ENCODE measurements around the gene SEC14L5.

The SEC14L5 gene

DNA sequence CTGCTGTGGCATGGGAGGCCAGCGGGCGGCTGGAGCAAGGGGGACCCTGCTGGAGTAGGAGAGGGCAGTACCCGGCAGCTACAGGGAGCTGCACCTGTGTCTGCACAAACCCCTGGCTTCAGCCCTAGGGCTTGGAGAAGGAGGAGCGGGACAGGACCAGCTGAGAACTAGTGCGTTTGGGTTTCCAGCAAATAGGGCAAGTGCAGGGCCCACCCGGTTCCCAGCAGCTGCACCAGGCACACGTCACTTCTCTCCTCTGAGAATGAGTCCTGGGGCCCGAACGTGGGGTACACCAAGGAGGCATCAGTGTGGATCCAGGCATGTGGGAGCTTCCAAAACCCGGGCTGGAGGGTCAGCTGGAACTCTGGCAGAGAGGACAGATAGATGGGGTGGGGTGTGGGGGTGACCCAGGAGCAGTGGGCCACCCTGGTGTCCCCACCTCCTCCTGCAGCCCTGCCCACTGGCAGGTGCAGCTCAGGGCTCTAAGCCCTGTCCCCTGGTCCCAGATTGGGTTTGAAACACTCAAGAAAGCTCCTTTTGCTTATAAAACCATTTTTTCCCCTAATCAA lies 102.0 kb downstream of the SEC14L5 start:
- Histone ChIP-seq H3K27ac (no peak overlapping the region), H3K27me3 (ENCODE audit: insufficient read depth, low read depth) (no peaks in the 10 kb centered on the region; the same call in 1 of the 2 replicates), H3K4me1 (ENCODE audit: low read depth, poor library complexity, severe bottlenecking) (no peaks in the 10 kb centered on the region), H3K4me2 (no peak overlapping the region), H3K79me2 (ENCODE audit: insufficient read depth, low read depth) (no peaks in the 10 kb centered on the region), H3K4me3 (IDR thresholded peaks at IDR 0.05; ENCODE audit: insufficient read depth, low read depth, low read length) (no peak overlapping the region), H2AFZ (ENCODE audit: low read depth) (no peak overlapping the region), H3K36me3 (ENCODE audit: insufficient read depth) (no peaks in the 10 kb centered on the region), H4K20me1 (ENCODE audit: insufficient read depth) (no peaks in the 10 kb centered on the region), H3K9ac (no peak overlapping the region)
- TF ChIP-seq, protein P1, sequence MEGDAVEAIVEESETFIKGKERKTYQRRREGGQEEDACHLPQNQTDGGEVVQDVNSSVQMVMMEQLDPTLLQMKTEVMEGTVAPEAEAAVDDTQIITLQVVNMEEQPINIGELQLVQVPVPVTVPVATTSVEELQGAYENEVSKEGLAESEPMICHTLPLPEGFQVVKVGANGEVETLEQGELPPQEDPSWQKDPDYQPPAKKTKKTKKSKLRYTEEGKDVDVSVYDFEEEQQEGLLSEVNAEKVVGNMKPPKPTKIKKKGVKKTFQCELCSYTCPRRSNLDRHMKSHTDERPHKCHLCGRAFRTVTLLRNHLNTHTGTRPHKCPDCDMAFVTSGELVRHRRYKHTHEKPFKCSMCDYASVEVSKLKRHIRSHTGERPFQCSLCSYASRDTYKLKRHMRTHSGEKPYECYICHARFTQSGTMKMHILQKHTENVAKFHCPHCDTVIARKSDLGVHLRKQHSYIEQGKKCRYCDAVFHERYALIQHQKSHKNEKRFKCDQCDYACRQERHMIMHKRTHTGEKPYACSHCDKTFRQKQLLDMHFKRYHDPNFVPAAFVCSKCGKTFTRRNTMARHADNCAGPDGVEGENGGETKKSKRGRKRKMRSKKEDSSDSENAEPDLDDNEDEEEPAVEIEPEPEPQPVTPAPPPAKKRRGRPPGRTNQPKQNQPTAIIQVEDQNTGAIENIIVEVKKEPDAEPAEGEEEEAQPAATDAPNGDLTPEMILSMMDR (conservative IDR thresholded peaks at IDR 0.05; ENCODE audit: low read depth, low read length): no peak

DNA sequence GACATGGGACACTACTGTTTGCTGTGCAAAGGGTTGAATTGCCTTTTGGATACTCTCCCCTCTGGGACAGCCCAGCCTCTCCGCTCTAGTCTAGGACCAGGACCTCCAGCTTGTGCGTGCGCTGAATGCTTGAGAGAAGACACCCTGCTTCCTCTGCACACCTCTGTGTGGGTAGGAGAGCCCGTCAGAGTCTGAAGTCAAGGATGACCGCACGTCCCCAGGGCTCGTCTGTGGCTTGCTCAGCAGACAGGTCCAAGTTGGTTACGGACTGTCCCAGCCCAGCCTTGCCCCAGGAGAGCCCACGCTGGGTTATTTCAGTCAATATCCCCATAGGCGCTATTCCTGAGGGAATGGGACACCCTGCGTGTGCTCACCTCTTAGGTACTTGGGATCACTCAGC lies 103.9 kb downstream of the SEC14L5 start:
- no peaks in the 10 kb centered on the region for H3K36me3 ChIP-seq (ENCODE audit: insufficient read depth)
- no peak overlapping the region for H3K4me3 ChIP-seq (IDR thresholded peaks at IDR 0.05; ENCODE audit: insufficient read depth, low read depth, low read length)
- no peaks in the 10 kb centered on the region for H3K79me2 ChIP-seq (ENCODE audit: insufficient read depth, low read depth)
- no peak overlapping the region for H3K27ac ChIP-seq
- no peaks in the 10 kb centered on the region for H4K20me1 ChIP-seq (ENCODE audit: insufficient read depth)
- H3K4me1 ChIP-seq (ENCODE audit: low read depth, poor library complexity, severe bottlenecking): no peaks in the 10 kb centered on the region
- no peak overlapping the region for H3K4me2 ChIP-seq
- H3K9ac ChIP-seq: no peak overlapping the region
- TF ChIP-seq, protein P1 (conservative IDR thresholded peaks at IDR 0.05; ENCODE audit: low read depth, low read length): no peak
- H3K27me3 ChIP-seq (ENCODE audit: insufficient read depth, low read depth): no peaks in the 10 kb centered on the region; the same call in 1 of the 2 replicates
- H2AFZ ChIP-seq (ENCODE audit: low read depth): no peak overlapping the region

DNA sequence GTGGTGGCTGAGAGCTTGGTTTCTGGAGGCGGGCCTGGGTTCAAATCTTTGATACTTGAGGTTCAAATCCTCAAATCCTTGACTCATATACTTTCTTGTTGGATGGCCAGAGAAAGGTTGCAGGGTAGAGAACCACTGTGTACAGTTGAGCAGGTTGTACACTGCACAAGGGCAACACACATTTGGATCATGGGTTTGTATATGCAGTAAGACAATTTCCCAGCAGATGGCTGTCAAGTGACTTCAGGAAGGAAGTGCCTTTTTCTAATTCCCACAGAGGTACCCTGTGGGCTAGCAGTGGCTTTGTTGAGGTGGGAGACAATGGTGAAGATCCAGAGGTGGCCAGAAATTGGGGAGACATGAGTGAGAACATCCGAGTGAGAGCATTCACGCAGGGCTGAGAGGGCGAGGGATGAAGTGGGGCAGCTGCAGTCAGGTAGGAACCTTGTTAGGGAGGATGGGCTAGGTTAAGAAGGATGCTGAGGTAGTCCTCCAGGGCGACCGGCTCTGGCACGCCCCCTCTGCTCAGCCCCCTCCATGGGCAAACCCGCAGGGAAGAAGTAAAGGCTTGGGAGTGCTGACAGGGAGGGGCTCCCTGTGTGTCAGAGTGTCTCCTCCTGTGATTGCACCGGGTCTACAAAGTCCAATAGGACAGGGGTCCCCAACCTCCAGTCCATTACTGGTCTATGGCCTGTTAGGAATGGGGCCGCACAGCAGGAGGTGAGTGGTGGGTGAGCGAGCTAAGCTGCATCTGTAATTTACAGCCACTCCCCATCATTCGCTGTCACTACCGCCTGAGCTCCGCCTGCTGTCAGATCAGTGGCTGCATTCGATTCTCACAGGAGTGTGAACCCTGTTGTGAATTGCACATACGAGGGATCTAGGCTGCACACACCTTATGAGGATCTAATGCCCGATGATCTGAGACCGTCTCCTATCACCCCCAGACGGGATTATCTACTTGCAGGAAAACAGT lies 104.9 kb downstream of the SEC14L5 start:
- Histone ChIP-seq H3K27ac (no peak overlapping the region), H3K27me3 (ENCODE audit: insufficient read depth, low read depth) (no peaks in the 10 kb centered on the region; the same call in 1 of the 2 replicates), H2AFZ (ENCODE audit: low read depth) (no peak overlapping the region), H3K79me2 (ENCODE audit: insufficient read depth, low read depth) (no peaks in the 10 kb centered on the region), H3K9ac (no peak overlapping the region), H4K20me1 (ENCODE audit: insufficient read depth) (no peaks in the 10 kb centered on the region), H3K4me1 (ENCODE audit: low read depth, poor library complexity, severe bottlenecking) (no peaks in the 10 kb centered on the region), H3K4me3 (IDR thresholded peaks at IDR 0.05; ENCODE audit: insufficient read depth, low read depth, low read length) (no peak overlapping the region), H3K36me3 (ENCODE audit: insufficient read depth) (no peaks in the 10 kb centered on the region), H3K4me2 (no peak overlapping the region)
- TF ChIP-seq, protein P1 (conservative IDR thresholded peaks at IDR 0.05; ENCODE audit: low read depth, low read length): peak; percentile 26; the same call in 1 of the 2 replicates

DNA sequence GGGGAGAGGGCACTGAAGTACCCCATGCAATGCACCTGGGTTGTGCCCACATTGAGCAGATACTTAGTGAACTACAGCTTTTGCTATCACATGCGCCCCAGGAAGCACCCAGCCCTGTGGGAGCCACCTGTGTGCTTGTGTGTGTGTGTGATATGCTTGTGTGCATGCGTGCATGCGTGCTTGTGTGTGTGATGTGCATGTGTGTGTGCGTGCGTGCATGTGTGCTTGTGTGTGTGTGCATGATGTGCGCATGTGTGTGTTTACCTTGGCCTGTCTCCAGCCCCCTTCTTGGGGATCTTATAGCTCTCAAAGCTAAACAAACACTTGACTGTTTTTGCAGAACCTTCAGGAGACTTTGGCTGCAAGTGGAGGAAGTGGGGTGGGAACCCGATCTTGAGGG lies 106.8 kb downstream of the SEC14L5 start:
- Histone ChIP-seq H3K4me3 (IDR thresholded peaks at IDR 0.05; ENCODE audit: insufficient read depth, low read depth, low read length) (no peak overlapping the region), H3K9ac (no peak overlapping the region)
- TF ChIP-seq, protein P1 (conservative IDR thresholded peaks at IDR 0.05; ENCODE audit: low read depth, low read length): no peak

More for the DNA sequence above, 106.8 kb downstream of the SEC14L5 start:
- Histone ChIP-seq H3K79me2 (ENCODE audit: insufficient read depth, low read depth) (no peaks in the 10 kb centered on the region), H3K27ac (no peak overlapping the region), H2AFZ (ENCODE audit: low read depth) (no peak overlapping the region), H4K20me1 (ENCODE audit: insufficient read depth) (no peaks in the 10 kb centered on the region), H3K27me3 (ENCODE audit: insufficient read depth, low read depth) (no peaks in the 10 kb centered on the region; the same call in 1 of the 2 replicates), H3K4me2 (no peak overlapping the region), H3K4me1 (ENCODE audit: low read depth, poor library complexity, severe bottlenecking) (no peaks in the 10 kb centered on the region), H3K36me3 (ENCODE audit: insufficient read depth) (no peaks in the 10 kb centered on the region)

All from KMS-11 (cell line).